GM19023 (cell line): Measurements from ENCODE around the gene DPP10.
"Not testable (repeated sequence)": the region's sequence is repeated elsewhere in the genome, so short reads cannot be mapped to it uniquely, and the experiment has no call there.

ENCODE experiments used
- ATAC-seq: cut with Tn5 transposase; IDR thresholded peaks from one replicate; pipeline ENCODE4 v1.9.1; 2021; ENCODE audit warnings: mild to moderate bottlenecking, moderate library complexity; ENCODE audit not compliant: unreplicated experiment

DPP10 gene

GRCh38 chr2:115389024-115389423 is 946.6 kb downstream of the DPP10 start:
- ATAC-seq = no peak

GRCh38 chr2:115389898-115390565 is 947.6 kb downstream of the DPP10 start:
- ATAC-seq = no peak

GRCh38 chr2:115396579-115396978 is 954.1 kb downstream of the DPP10 start:
- ATAC-seq = no peak

GRCh38 chr2:115400940-115401339 is 958.5 kb downstream of the DPP10 start:
- no peak for ATAC-seq

GRCh38 chr2:115412501-115412900 is 970.1 kb downstream of the DPP10 start:
- no peak for ATAC-seq

GRCh38 chr2:115413791-115414190 is 971.4 kb downstream of the DPP10 start:
- ATAC-seq = no peak

GRCh38 chr2:115414466-115414865 is 972.0 kb downstream of the DPP10 start:
- ATAC-seq = no peak

- no peak for ATAC-seq
These were observed 979.7 kb downstream of the DPP10 start for GRCh38 chr2:115422004-115422634.

- no peak for ATAC-seq
These were observed 985.0 kb downstream of the DPP10 start for GRCh38 chr2:115427436-115427835.

GRCh38 chr2:115440746-115441145 is 998.3 kb downstream of the DPP10 start:
- ATAC-seq = not testable (repeated sequence)

- ATAC-seq = no peak
These were observed 1001.2 kb downstream of the DPP10 start for GRCh38 chr2:115443539-115444185.

- no peak for ATAC-seq
These were observed 1017.6 kb downstream of the DPP10 start for GRCh38 chr2:115460008-115460407.

- ATAC-seq = no peak
These were observed 1038.3 kb downstream of the DPP10 start for GRCh38 chr2:115480741-115481140.

GRCh38 chr2:115481842-115482241 is 1039.4 kb downstream of the DPP10 start:
- ATAC-seq = no peak

GRCh38 chr2:115483666-115484065 is 1041.2 kb downstream of the DPP10 start:
- no peak for ATAC-seq

GRCh38 chr2:115484486-115484885 is 1042.0 kb downstream of the DPP10 start:
- ATAC-seq = no peak

- ATAC-seq = no peak
These were observed 1042.5 kb downstream of the DPP10 start for GRCh38 chr2:115484983-115485382.

GRCh38 chr2:115491186-115491793 is 1048.8 kb downstream of the DPP10 start:
- no peak for ATAC-seq

GRCh38 chr2:115505331-115505730 is 1062.9 kb downstream of the DPP10 start:
- ATAC-seq = no peak

GRCh38 chr2:115520727-115521126 is 1078.3 kb downstream of the DPP10 start:
- no peak for ATAC-seq

- no peak for ATAC-seq
These were observed 1082.0 kb downstream of the DPP10 start for GRCh38 chr2:115524452-115524851.

- no peak for ATAC-seq
These were observed 1087.2 kb downstream of the DPP10 start for GRCh38 chr2:115529627-115530026.
